Vagina (tissue), 2 donors: Measurements from ENCODE around the gene PNMA8B.

Experiments
- CTCF ChIP-seq, 3 experiments: fragments of 450-650 bp in 2 of 3; fragments of 200-600 bp in 1 of 3; sonication (generic) in 1 of 3; IDR thresholded peaks; one replicate each; pipeline ENCODE4 v1.5.1; 2017 to 2019; ENCODE audit warnings: antibody characterized with exemption in 3 of 3, mild to moderate bottlenecking in 2 of 3, moderate library complexity in 2 of 3
- POLR2A ChIP-seq, 2 donors: fragments of 450-650 bp; IDR thresholded peaks; one replicate each; pipeline ENCODE4 v1.6.1; 2017; ENCODE audit warnings: antibody characterized with exemption in 2 of 2, mild to moderate bottlenecking in 2 of 2, moderate library complexity in 2 of 2

GRCh38 chr19:46474211-46474610 is 21.5 kb downstream of the PNMA8B start:
- TF ChIP-seq CTCF (IDR thresholded peaks at IDR 0.05) (no peak), POLR2A (IDR thresholded peaks at IDR 0.05) (no peak)
